Neural cell (in vitro differentiated cells): ENCODE results near the gene DOCK4. TPM values are rescaled to one million over a fixed set of nuclear protein-coding genes. Genes with fewer than 3 reads are reported as not detected.

Experiments
- H2AFZ ChIP-seq: fragments of 200-600, 300-800 bp; sonication (generic), shearing (Covaris generic); 2 replicates; pipeline ENCODE4 v1.6.0; 2014; ENCODE audit warnings: low read depth, mild to moderate bottlenecking, antibody characterized with exemption, low read length, moderate library complexity
- H3F3A ChIP-seq: fragments of 200-600 bp; shearing (Covaris generic); 2 replicates; pipeline ENCODE4 v1.6.1; 2016; ENCODE audit warnings: mild to moderate bottlenecking, moderate library complexity, mixed read lengths, antibody characterized with exemption, low read length; ENCODE audit not compliant: insufficient read depth, poor library complexity, severe bottlenecking
- H3K27ac ChIP-seq: fragments of 200-600, 300-800 bp; sonication (generic), shearing (Covaris generic); 2 replicates; pipeline ENCODE4 v1.5.1; 2014; ENCODE audit warnings: mild to moderate bottlenecking, low read length, moderate library complexity
- H3K27me3 ChIP-seq: fragments of 300-800, 200-600 bp; sonication (generic), shearing (Covaris generic); 2 replicates; pipeline ENCODE4 v1.6.0; 2014; ENCODE audit warnings: mild to moderate bottlenecking, low read depth, low read length, moderate library complexity; ENCODE audit not compliant: insufficient read depth
- H3K36me3 ChIP-seq: fragments of 300-800, 200-600 bp; sonication (generic), shearing (Covaris generic); 2 replicates; pipeline ENCODE4 v1.5.1; 2014; ENCODE audit warnings: mild to moderate bottlenecking, antibody characterized with exemption, low read length, moderate library complexity; ENCODE audit not compliant: insufficient read depth
- H3K4me2 ChIP-seq: fragments of 300-800, 200-600 bp; sonication (generic), shearing (Covaris generic); 2 replicates; pipeline ENCODE4 v1.6.0; 2014; ENCODE audit warnings: mild to moderate bottlenecking, low read length
- H3K4me3 ChIP-seq: fragments of 300-800, 200-600 bp; sonication (generic), shearing (Covaris generic); 2 replicates; pipeline ENCODE4 v1.5.1; 2014; ENCODE audit warnings: mild to moderate bottlenecking, low read length, moderate library complexity
- H3K79me2 ChIP-seq: fragments of 200-600 bp; shearing (Covaris generic); replicated peaks from 2 replicates; pipeline ENCODE4 v1.6.0; 2014; ENCODE audit warnings: mild to moderate bottlenecking, low read length, moderate library complexity; ENCODE audit not compliant: insufficient read depth
- H3K9ac ChIP-seq: fragments of 300-800, 200-600 bp; sonication (generic), shearing (Covaris generic); 2 replicates; pipeline ENCODE4 v1.6.1; 2016; ENCODE audit warnings: mild to moderate bottlenecking, low read length, mixed read lengths
- H3K9me2 ChIP-seq: fragments of 200-600 bp; shearing (Covaris generic); 2 replicates; pipeline ENCODE4 v1.6.1; 2016; ENCODE audit warnings: mild to moderate bottlenecking, low read length, mixed read lengths; ENCODE audit not compliant: insufficient read depth
- H3K9me3 ChIP-seq: fragments of 200-600, 300-800 bp; sonication (generic), shearing (Covaris generic); 2 replicates; pipeline ENCODE4 v1.6.1; 2016; ENCODE audit warnings: mild to moderate bottlenecking, mixed run types, low read length, moderate library complexity, mixed read lengths
- H4K20me1 ChIP-seq: fragments of 200-600 bp; shearing (Covaris generic); 2 replicates; pipeline ENCODE4 v1.6.1; 2016; ENCODE audit warnings: mild to moderate bottlenecking, mixed run types; ENCODE audit not compliant: insufficient read depth
- CTCF ChIP-seq: fragments of 450-650 bp; IDR thresholded peaks from 2 replicates; pipeline ENCODE4 v1.5.1; 2014; ENCODE audit warnings: antibody characterized with exemption, mild to moderate bottlenecking, moderate library complexity; ENCODE audit not compliant: poor library complexity, severe bottlenecking
- EP300 ChIP-seq: fragments of 450-650 bp; conservative IDR thresholded peaks from 2 replicates; pipeline ENCODE4 v1.6.1; 2014; ENCODE audit warnings: antibody characterized with exemption, mild to moderate bottlenecking, moderate library complexity; ENCODE audit not compliant: poor library complexity, severe bottlenecking
- EZH2 ChIP-seq: fragments of 200-600, 300-800 bp; shearing (Covaris generic), sonication (generic); IDR thresholded peaks from 2 replicates; pipeline ENCODE4 v1.6.1; 2014; ENCODE audit warnings: antibody characterized with exemption, low read length, borderline replicate concordance, mild to moderate bottlenecking; ENCODE audit not compliant: insufficient read depth, poor library complexity, severe bottlenecking
- MXI1 ChIP-seq: fragments of 450-650 bp; conservative IDR thresholded peaks from 2 replicates; pipeline ENCODE4 v1.6.1; 2014; ENCODE audit warnings: antibody characterized with exemption, mild to moderate bottlenecking; ENCODE audit not compliant: poor library complexity, severe bottlenecking
- POLR2AphosphoS5 ChIP-seq: IDR thresholded peaks from 2 replicates; pipeline ENCODE4 v1.6.1; 2012
- RAD21 ChIP-seq: fragments of 450-650 bp; conservative IDR thresholded peaks from 2 replicates; pipeline ENCODE4 v1.6.1; 2014; ENCODE audit warnings: antibody characterized with exemption, mild to moderate bottlenecking, moderate library complexity
- REST ChIP-seq: IDR thresholded peaks from 2 replicates; pipeline ENCODE4 v1.6.1; 2012; ENCODE audit warnings: borderline replicate concordance
- SMC3 ChIP-seq: fragments of 450-650 bp; conservative IDR thresholded peaks from 2 replicates; pipeline ENCODE4 v1.6.1; 2014; ENCODE audit warnings: antibody characterized with exemption, mild to moderate bottlenecking, moderate library complexity; ENCODE audit not compliant: poor library complexity
- TAF1 ChIP-seq: IDR thresholded peaks from 2 replicates; pipeline ENCODE4 v1.6.1; 2012; ENCODE audit warnings: low read depth
- polyA plus RNA-seq: library from polyadenylated mRNA; depleted of rRNA; stranded (reverse); fragments of >200 nt; gene quantifications from 2 replicates; pipeline ENCODE4 v1.2.3, GENCODE V29; 2014

The DOCK4 gene
- polyA plus RNA-seq, 1 donor from 2014 or later = 28.1 TPM

GRCh38 chr7:111863269-111863668 lies 342.9 kb downstream of the DOCK4 start:
- Histone ChIP-seq H2AFZ (no peak overlapping the region), H3K9ac (no peak overlapping the region), H3K9me2 (no peaks in the 10 kb centered on the region), H3K36me3 (peaks cover 10% of the 10 kb centered on the region), H4K20me1 (no peaks in the 10 kb centered on the region), H3K9me3 (no peaks in the 10 kb centered on the region), H3F3A (no peaks in the 10 kb centered on the region), H3K4me3 (no peak overlapping the region), H3K27ac (no peak overlapping the region), H3K79me2 (no peaks in the 10 kb centered on the region), H3K4me2 (no peak overlapping the region), H3K27me3 (no peaks in the 10 kb centered on the region)
- TF ChIP-seq CTCF = no peak
- no peak for TF ChIP-seq EZH2
- no peak for TF ChIP-seq SMC3
- no peak for TF ChIP-seq RAD21
- TF ChIP-seq TAF1 = no peak
- TF ChIP-seq EP300 = no peak
- no peak for TF ChIP-seq POLR2AphosphoS5
- no peak for TF ChIP-seq REST
- no peak for TF ChIP-seq MXI1

GRCh38 chr7:111860248-111860647 lies 346.0 kb downstream of the DOCK4 start:
- Histone ChIP-seq H3K27ac (no peak overlapping the region), H2AFZ (no peak overlapping the region), H3K9me2 (no peaks in the 10 kb centered on the region), H3K9me3 (no peaks in the 10 kb centered on the region), H3K4me3 (no peak overlapping the region), H3F3A (no peaks in the 10 kb centered on the region), H4K20me1 (no peaks in the 10 kb centered on the region), H3K79me2 (no peaks in the 10 kb centered on the region), H3K9ac (no peak overlapping the region), H3K27me3 (no peaks in the 10 kb centered on the region), H3K4me2 (no peak overlapping the region), H3K36me3 (peaks cover 9% of the 10 kb centered on the region)
- no peak for TF ChIP-seq CTCF
- no peak for TF ChIP-seq EZH2
- TF ChIP-seq EP300 = no peak
- TF ChIP-seq RAD21 = no peak
- TF ChIP-seq MXI1 = no peak
- TF ChIP-seq SMC3 = no peak
- no peak for TF ChIP-seq TAF1
- no peak for TF ChIP-seq REST
